ENCODE results near the gene SMARCAL1. TPM values are rescaled to one million over a fixed set of nuclear protein-coding genes. Genes with fewer than 3 reads are reported as not detected.
A peak's percentile ranks its signal among the peaks of the same experiment; 100 is the strongest.

Gene SMARCAL1
- total and polyA plus RNA-seq, 2 donors (not counting 1 experiment from before 2014, with no cell fraction given) = 20.2 to 46.7 TPM

- Histone ChIP-seq H3K36me3 (replicated peaks in 1 of 2; ENCODE audit: control extremely low read depth in 1 of 2, control insufficient read depth in 1 of 2, extremely low read depth in 1 of 2, insufficient read depth in 2 of 2, low read length in 1 of 2) (peaks cover 0 to 25% of the 10 kb centered on the region in 2 experiments), H2AFZ (ENCODE audit: insufficient read depth, low read depth, low read length, poor library complexity, severe bottlenecking) (no peak overlapping the region), H4K20me1 (ENCODE audit: control insufficient read depth, insufficient read depth, low read length, poor library complexity, severe bottlenecking) (peaks cover 29% of the 10 kb centered on the region), H3K4me3 (ENCODE audit: control extremely low read depth in 1 of 5, extremely low read depth in 1 of 5, insufficient read depth in 1 of 5, low read depth in 2 of 5, low read length in 4 of 5) (no peak overlapping the region), H3K27ac (ENCODE audit: low read length in 2 of 2) (no peak overlapping the region), H3K9ac (ENCODE audit: low read length) (no peak overlapping the region), H3K27me3 (replicated peaks in 1 of 4; ENCODE audit: control extremely low read depth in 1 of 4, control insufficient read depth in 3 of 4, insufficient read depth in 4 of 4, low read length in 3 of 4) (no peaks in the 10 kb centered on the region), H3K9me3 (ENCODE audit: control extremely low read depth in 1 of 3, control insufficient read depth in 2 of 3, insufficient read depth in 1 of 3, low read length in 2 of 3) (no peaks in the 10 kb centered on the region), H3K79me2 (ENCODE audit: control insufficient read depth, insufficient read depth, low read length) (no peaks in the 10 kb centered on the region), H3K4me1 (ENCODE audit: control insufficient read depth in 2 of 2, insufficient read depth in 2 of 2, low read length in 2 of 2) (no peaks in the 10 kb centered on the region), H3K4me2 (replicated peaks; ENCODE audit: low read depth, low read length, poor library complexity, severe bottlenecking) (no peak overlapping the region)
- TF ChIP-seq, protein P1, sequence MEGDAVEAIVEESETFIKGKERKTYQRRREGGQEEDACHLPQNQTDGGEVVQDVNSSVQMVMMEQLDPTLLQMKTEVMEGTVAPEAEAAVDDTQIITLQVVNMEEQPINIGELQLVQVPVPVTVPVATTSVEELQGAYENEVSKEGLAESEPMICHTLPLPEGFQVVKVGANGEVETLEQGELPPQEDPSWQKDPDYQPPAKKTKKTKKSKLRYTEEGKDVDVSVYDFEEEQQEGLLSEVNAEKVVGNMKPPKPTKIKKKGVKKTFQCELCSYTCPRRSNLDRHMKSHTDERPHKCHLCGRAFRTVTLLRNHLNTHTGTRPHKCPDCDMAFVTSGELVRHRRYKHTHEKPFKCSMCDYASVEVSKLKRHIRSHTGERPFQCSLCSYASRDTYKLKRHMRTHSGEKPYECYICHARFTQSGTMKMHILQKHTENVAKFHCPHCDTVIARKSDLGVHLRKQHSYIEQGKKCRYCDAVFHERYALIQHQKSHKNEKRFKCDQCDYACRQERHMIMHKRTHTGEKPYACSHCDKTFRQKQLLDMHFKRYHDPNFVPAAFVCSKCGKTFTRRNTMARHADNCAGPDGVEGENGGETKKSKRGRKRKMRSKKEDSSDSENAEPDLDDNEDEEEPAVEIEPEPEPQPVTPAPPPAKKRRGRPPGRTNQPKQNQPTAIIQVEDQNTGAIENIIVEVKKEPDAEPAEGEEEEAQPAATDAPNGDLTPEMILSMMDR (IDR thresholded peaks at IDR 0.05) = no peak
- TF ChIP-seq EZH2 (IDR thresholded peaks at IDR 0.05; ENCODE audit: borderline replicate concordance, insufficient read depth, low read depth, low read length, poor library complexity, severe bottlenecking) = no peak
- Mint-ChIP-seq H3K27ac (no peak overlapping the region), H3K4me1 (peaks cover 1% of the 10 kb centered on the region), H3K4me3 (no peak overlapping the region), H3K27me3 (no peaks in the 10 kb centered on the region), H3K9me3 (ENCODE audit: insufficient read depth) (no peaks in the 10 kb centered on the region)
- no CpG with 5 or more reads among the region's 1 CpG for WGBS (ENCODE audit: insufficient coverage)
- CTCF ChIA-PET = interaction anchor here (3.9 kb wide), 1 partner anchor 11 kb away, joined by 18 read pairs; no protein-coding TSS in a partner anchor
- no peak for DNase-seq
- no peak for ATAC-seq (ENCODE audit: low read depth)
- intact Hi-C loops (cut with micrococcal nuclease) = no loop called here
- POLR2A ChIA-PET = no interaction called here
Observed at GRCh38 chr2:216508229-216508628, 95.9 kb downstream of the SMARCAL1 start.

GRCh38 chr2:216516730-216517350, 104.6 kb downstream of the SMARCAL1 start:
- no peak overlapping the region for H3K4me3 ChIP-seq (ENCODE audit: control extremely low read depth in 1 of 5, extremely low read depth in 1 of 5, insufficient read depth in 1 of 5, low read depth in 2 of 5, low read length in 4 of 5)
- no peak overlapping the region for H3K4me3 Mint-ChIP-seq
- H3K27me3 ChIP-seq (replicated peaks in 1 of 4; ENCODE audit: control extremely low read depth in 1 of 4, control insufficient read depth in 3 of 4, insufficient read depth in 4 of 4, low read length in 3 of 4) = no peaks in the 10 kb centered on the region
- TF ChIP-seq, protein P1 (IDR thresholded peaks at IDR 0.05) = peak; percentile 61
- TF ChIP-seq EZH2 (IDR thresholded peaks at IDR 0.05; ENCODE audit: borderline replicate concordance, insufficient read depth, low read depth, low read length, poor library complexity, severe bottlenecking) = no peak
- H3K9ac ChIP-seq (ENCODE audit: low read length) = no peak overlapping the region
- no peak overlapping the region for H2AFZ ChIP-seq (ENCODE audit: insufficient read depth, low read depth, low read length, poor library complexity, severe bottlenecking)
- no CpG with 5 or more reads among the region's 2 CpGs for WGBS (ENCODE audit: insufficient coverage)
- ChIA-PET POLR2A (no interaction called here), CTCF (no interaction called here)
- H3K27me3 Mint-ChIP-seq = no peaks in the 10 kb centered on the region
- H4K20me1 ChIP-seq (ENCODE audit: control insufficient read depth, insufficient read depth, low read length, poor library complexity, severe bottlenecking) = no peaks in the 10 kb centered on the region
- intact Hi-C loops (cut with micrococcal nuclease) = loop anchor here (5.0 kb wide), 1 partner anchor 995 kb away; no protein-coding TSS in a partner anchor
- DNase-seq = no peak
- H3K4me1 ChIP-seq (ENCODE audit: control insufficient read depth in 2 of 2, insufficient read depth in 2 of 2, low read length in 2 of 2) = no peaks in the 10 kb centered on the region
- H3K27ac ChIP-seq (ENCODE audit: low read length in 2 of 2) = no peak overlapping the region
- H3K79me2 ChIP-seq (ENCODE audit: control insufficient read depth, insufficient read depth, low read length) = no peaks in the 10 kb centered on the region
- H3K36me3 ChIP-seq (replicated peaks in 1 of 2; ENCODE audit: control extremely low read depth in 1 of 2, control insufficient read depth in 1 of 2, extremely low read depth in 1 of 2, insufficient read depth in 2 of 2, low read length in 1 of 2) = no peaks in the 10 kb centered on the region
- H3K9me3 ChIP-seq (ENCODE audit: control extremely low read depth in 1 of 3, control insufficient read depth in 2 of 3, insufficient read depth in 1 of 3, low read length in 2 of 3) = no peaks in the 10 kb centered on the region
- H3K27ac Mint-ChIP-seq = no peak overlapping the region
- no peaks in the 10 kb centered on the region for H3K4me1 Mint-ChIP-seq
- no peak for ATAC-seq (ENCODE audit: low read depth)
- H3K9me3 Mint-ChIP-seq (ENCODE audit: insufficient read depth) = no peaks in the 10 kb centered on the region
- no peak overlapping the region for H3K4me2 ChIP-seq (replicated peaks; ENCODE audit: low read depth, low read length, poor library complexity, severe bottlenecking)

Measured in B cell (primary cell).